Neural cell (in vitro differentiated cells): Measurements from ENCODE around the gene CAPN8. TPM values are rescaled to one million over a fixed set of nuclear protein-coding genes. Genes with fewer than 3 reads are reported as not detected.

Experiments
- H2AFZ ChIP-seq: fragments of 200-600, 300-800 bp; sonication (generic), shearing (Covaris generic); 2 replicates; pipeline ENCODE4 v1.6.0; 2014; ENCODE audit warnings: low read depth, mild to moderate bottlenecking, antibody characterized with exemption, low read length, moderate library complexity
- H3F3A ChIP-seq: fragments of 200-600 bp; shearing (Covaris generic); 2 replicates; pipeline ENCODE4 v1.6.1; 2016; ENCODE audit warnings: mild to moderate bottlenecking, moderate library complexity, mixed read lengths, antibody characterized with exemption, low read length; ENCODE audit not compliant: insufficient read depth, poor library complexity, severe bottlenecking
- H3K27ac ChIP-seq: fragments of 200-600, 300-800 bp; sonication (generic), shearing (Covaris generic); 2 replicates; pipeline ENCODE4 v1.5.1; 2014; ENCODE audit warnings: mild to moderate bottlenecking, low read length, moderate library complexity
- H3K27me3 ChIP-seq: fragments of 300-800, 200-600 bp; sonication (generic), shearing (Covaris generic); 2 replicates; pipeline ENCODE4 v1.6.0; 2014; ENCODE audit warnings: mild to moderate bottlenecking, low read depth, low read length, moderate library complexity; ENCODE audit not compliant: insufficient read depth
- H3K36me3 ChIP-seq: fragments of 300-800, 200-600 bp; sonication (generic), shearing (Covaris generic); 2 replicates; pipeline ENCODE4 v1.5.1; 2014; ENCODE audit warnings: mild to moderate bottlenecking, antibody characterized with exemption, low read length, moderate library complexity; ENCODE audit not compliant: insufficient read depth
- H3K4me2 ChIP-seq: fragments of 300-800, 200-600 bp; sonication (generic), shearing (Covaris generic); 2 replicates; pipeline ENCODE4 v1.6.0; 2014; ENCODE audit warnings: mild to moderate bottlenecking, low read length
- H3K4me3 ChIP-seq: fragments of 300-800, 200-600 bp; sonication (generic), shearing (Covaris generic); 2 replicates; pipeline ENCODE4 v1.5.1; 2014; ENCODE audit warnings: mild to moderate bottlenecking, low read length, moderate library complexity
- H3K79me2 ChIP-seq: fragments of 200-600 bp; shearing (Covaris generic); replicated peaks from 2 replicates; pipeline ENCODE4 v1.6.0; 2014; ENCODE audit warnings: mild to moderate bottlenecking, low read length, moderate library complexity; ENCODE audit not compliant: insufficient read depth
- H3K9ac ChIP-seq: fragments of 300-800, 200-600 bp; sonication (generic), shearing (Covaris generic); 2 replicates; pipeline ENCODE4 v1.6.1; 2016; ENCODE audit warnings: mild to moderate bottlenecking, low read length, mixed read lengths
- H3K9me2 ChIP-seq: fragments of 200-600 bp; shearing (Covaris generic); 2 replicates; pipeline ENCODE4 v1.6.1; 2016; ENCODE audit warnings: mild to moderate bottlenecking, low read length, mixed read lengths; ENCODE audit not compliant: insufficient read depth
- H3K9me3 ChIP-seq: fragments of 200-600, 300-800 bp; sonication (generic), shearing (Covaris generic); 2 replicates; pipeline ENCODE4 v1.6.1; 2016; ENCODE audit warnings: mild to moderate bottlenecking, mixed run types, low read length, moderate library complexity, mixed read lengths
- H4K20me1 ChIP-seq: fragments of 200-600 bp; shearing (Covaris generic); 2 replicates; pipeline ENCODE4 v1.6.1; 2016; ENCODE audit warnings: mild to moderate bottlenecking, mixed run types; ENCODE audit not compliant: insufficient read depth
- EP300 ChIP-seq: fragments of 450-650 bp; conservative IDR thresholded peaks from 2 replicates; pipeline ENCODE4 v1.6.1; 2014; ENCODE audit warnings: antibody characterized with exemption, mild to moderate bottlenecking, moderate library complexity; ENCODE audit not compliant: poor library complexity, severe bottlenecking
- EZH2 ChIP-seq: fragments of 200-600, 300-800 bp; shearing (Covaris generic), sonication (generic); IDR thresholded peaks from 2 replicates; pipeline ENCODE4 v1.6.1; 2014; ENCODE audit warnings: antibody characterized with exemption, low read length, borderline replicate concordance, mild to moderate bottlenecking; ENCODE audit not compliant: insufficient read depth, poor library complexity, severe bottlenecking
- MXI1 ChIP-seq: fragments of 450-650 bp; conservative IDR thresholded peaks from 2 replicates; pipeline ENCODE4 v1.6.1; 2014; ENCODE audit warnings: antibody characterized with exemption, mild to moderate bottlenecking; ENCODE audit not compliant: poor library complexity, severe bottlenecking
- POLR2AphosphoS5 ChIP-seq: IDR thresholded peaks from 2 replicates; pipeline ENCODE4 v1.6.1; 2012
- RAD21 ChIP-seq: fragments of 450-650 bp; conservative IDR thresholded peaks from 2 replicates; pipeline ENCODE4 v1.6.1; 2014; ENCODE audit warnings: antibody characterized with exemption, mild to moderate bottlenecking, moderate library complexity
- SMC3 ChIP-seq: fragments of 450-650 bp; conservative IDR thresholded peaks from 2 replicates; pipeline ENCODE4 v1.6.1; 2014; ENCODE audit warnings: antibody characterized with exemption, mild to moderate bottlenecking, moderate library complexity; ENCODE audit not compliant: poor library complexity
- TAF1 ChIP-seq: IDR thresholded peaks from 2 replicates; pipeline ENCODE4 v1.6.1; 2012; ENCODE audit warnings: low read depth
- polyA plus RNA-seq: library from polyadenylated mRNA; depleted of rRNA; stranded (reverse); fragments of >200 nt; gene quantifications from 2 replicates; pipeline ENCODE4 v1.2.3, GENCODE V29; 2014
- TF ChIP-seq, protein P1 (sequence below): fragments of 450-650 bp; IDR thresholded peaks from 2 replicates; pipeline ENCODE4 v1.5.1; 2014; ENCODE audit warnings: antibody characterized with exemption, mild to moderate bottlenecking, moderate library complexity; ENCODE audit not compliant: poor library complexity, severe bottlenecking
- TF ChIP-seq, protein P2 (sequence below): IDR thresholded peaks from 2 replicates; pipeline ENCODE4 v1.6.1; 2012; ENCODE audit warnings: borderline replicate concordance

CAPN8 gene
- polyA plus RNA-seq, 1 donor from 2014 or later = not detected

- Histone ChIP-seq H3K4me2 (no peak overlapping the region), H3K27me3 (no peaks in the 10 kb centered on the region), H2AFZ (no peak overlapping the region), H3K9me3 (no peaks in the 10 kb centered on the region), H3K9me2 (no peaks in the 10 kb centered on the region), H3K79me2 (no peaks in the 10 kb centered on the region), H3K27ac (no peak overlapping the region), H4K20me1 (no peaks in the 10 kb centered on the region), H3K36me3 (no peaks in the 10 kb centered on the region), H3F3A (no peaks in the 10 kb centered on the region), H3K9ac (no peak overlapping the region), H3K4me3 (no peak overlapping the region)
- no peak for TF ChIP-seq TAF1
- TF ChIP-seq, protein P1, sequence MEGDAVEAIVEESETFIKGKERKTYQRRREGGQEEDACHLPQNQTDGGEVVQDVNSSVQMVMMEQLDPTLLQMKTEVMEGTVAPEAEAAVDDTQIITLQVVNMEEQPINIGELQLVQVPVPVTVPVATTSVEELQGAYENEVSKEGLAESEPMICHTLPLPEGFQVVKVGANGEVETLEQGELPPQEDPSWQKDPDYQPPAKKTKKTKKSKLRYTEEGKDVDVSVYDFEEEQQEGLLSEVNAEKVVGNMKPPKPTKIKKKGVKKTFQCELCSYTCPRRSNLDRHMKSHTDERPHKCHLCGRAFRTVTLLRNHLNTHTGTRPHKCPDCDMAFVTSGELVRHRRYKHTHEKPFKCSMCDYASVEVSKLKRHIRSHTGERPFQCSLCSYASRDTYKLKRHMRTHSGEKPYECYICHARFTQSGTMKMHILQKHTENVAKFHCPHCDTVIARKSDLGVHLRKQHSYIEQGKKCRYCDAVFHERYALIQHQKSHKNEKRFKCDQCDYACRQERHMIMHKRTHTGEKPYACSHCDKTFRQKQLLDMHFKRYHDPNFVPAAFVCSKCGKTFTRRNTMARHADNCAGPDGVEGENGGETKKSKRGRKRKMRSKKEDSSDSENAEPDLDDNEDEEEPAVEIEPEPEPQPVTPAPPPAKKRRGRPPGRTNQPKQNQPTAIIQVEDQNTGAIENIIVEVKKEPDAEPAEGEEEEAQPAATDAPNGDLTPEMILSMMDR = no peak
- no peak for TF ChIP-seq POLR2AphosphoS5
- TF ChIP-seq MXI1 = no peak
- TF ChIP-seq, protein P2, sequence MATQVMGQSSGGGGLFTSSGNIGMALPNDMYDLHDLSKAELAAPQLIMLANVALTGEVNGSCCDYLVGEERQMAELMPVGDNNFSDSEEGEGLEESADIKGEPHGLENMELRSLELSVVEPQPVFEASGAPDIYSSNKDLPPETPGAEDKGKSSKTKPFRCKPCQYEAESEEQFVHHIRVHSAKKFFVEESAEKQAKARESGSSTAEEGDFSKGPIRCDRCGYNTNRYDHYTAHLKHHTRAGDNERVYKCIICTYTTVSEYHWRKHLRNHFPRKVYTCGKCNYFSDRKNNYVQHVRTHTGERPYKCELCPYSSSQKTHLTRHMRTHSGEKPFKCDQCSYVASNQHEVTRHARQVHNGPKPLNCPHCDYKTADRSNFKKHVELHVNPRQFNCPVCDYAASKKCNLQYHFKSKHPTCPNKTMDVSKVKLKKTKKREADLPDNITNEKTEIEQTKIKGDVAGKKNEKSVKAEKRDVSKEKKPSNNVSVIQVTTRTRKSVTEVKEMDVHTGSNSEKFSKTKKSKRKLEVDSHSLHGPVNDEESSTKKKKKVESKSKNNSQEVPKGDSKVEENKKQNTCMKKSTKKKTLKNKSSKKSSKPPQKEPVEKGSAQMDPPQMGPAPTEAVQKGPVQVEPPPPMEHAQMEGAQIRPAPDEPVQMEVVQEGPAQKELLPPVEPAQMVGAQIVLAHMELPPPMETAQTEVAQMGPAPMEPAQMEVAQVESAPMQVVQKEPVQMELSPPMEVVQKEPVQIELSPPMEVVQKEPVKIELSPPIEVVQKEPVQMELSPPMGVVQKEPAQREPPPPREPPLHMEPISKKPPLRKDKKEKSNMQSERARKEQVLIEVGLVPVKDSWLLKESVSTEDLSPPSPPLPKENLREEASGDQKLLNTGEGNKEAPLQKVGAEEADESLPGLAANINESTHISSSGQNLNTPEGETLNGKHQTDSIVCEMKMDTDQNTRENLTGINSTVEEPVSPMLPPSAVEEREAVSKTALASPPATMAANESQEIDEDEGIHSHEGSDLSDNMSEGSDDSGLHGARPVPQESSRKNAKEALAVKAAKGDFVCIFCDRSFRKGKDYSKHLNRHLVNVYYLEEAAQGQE = no peak
- TF ChIP-seq EZH2 = no peak
These were observed 118.0 kb downstream of the CAPN8 start for GRCh38 chr1:223547316-223548114.

GRCh38 chr1:223545343-223545742 is 120.2 kb downstream of the CAPN8 start:
- Histone ChIP-seq H3K27ac (no peak overlapping the region), H3K9me2 (no peaks in the 10 kb centered on the region), H3F3A (no peaks in the 10 kb centered on the region), H2AFZ (no peak overlapping the region), H3K79me2 (no peaks in the 10 kb centered on the region), H3K9ac (no peak overlapping the region), H3K4me2 (no peak overlapping the region), H3K4me3 (no peak overlapping the region), H3K9me3 (no peaks in the 10 kb centered on the region), H4K20me1 (no peaks in the 10 kb centered on the region), H3K36me3 (no peaks in the 10 kb centered on the region), H3K27me3 (no peaks in the 10 kb centered on the region)
- TF ChIP-seq EP300 (no peak), RAD21 (no peak), EZH2 (no peak), POLR2AphosphoS5 (no peak), TAF1 (no peak), MXI1 (no peak), SMC3 (no peak)
- TF ChIP-seq, protein P1 = no peak
- TF ChIP-seq, protein P2 = no peak
